ENCODE data around the gene WDR88. TPM values are rescaled to one million over a fixed set of nuclear protein-coding genes. Genes with fewer than 3 reads are reported as not detected.
"Not testable (repeated sequence)": the region's sequence is repeated elsewhere in the genome, so short reads cannot be mapped to it uniquely, and the experiment has no call there.

Gene WDR88
- total RNA-seq, 4 donors from 2014 or later = not detected

DNA sequence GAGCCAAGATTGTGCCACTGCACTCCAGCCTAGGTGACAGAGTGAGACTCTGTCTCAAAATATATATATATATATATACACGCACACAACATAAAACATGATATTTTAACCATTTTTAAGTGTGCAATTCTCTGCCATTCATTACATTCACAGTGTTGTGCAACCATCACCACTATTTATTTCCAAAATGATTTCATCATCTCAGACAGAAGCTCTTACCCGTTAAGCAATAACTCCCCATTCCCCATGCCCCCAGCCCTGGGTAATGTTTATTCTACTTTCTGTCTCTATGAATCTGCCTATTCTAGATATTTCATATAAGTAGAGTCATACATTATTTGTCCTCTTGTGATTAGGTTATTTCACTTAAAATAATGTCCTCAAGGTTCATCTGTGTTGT, 20.3 kb downstream of the WDR88 start:
- no peak for DNase-seq
- intact Hi-C loops (cut with DNase I) = no loop called here
- H3K9me3 ChIP-seq = no peaks in the 10 kb centered on the region

DNA sequence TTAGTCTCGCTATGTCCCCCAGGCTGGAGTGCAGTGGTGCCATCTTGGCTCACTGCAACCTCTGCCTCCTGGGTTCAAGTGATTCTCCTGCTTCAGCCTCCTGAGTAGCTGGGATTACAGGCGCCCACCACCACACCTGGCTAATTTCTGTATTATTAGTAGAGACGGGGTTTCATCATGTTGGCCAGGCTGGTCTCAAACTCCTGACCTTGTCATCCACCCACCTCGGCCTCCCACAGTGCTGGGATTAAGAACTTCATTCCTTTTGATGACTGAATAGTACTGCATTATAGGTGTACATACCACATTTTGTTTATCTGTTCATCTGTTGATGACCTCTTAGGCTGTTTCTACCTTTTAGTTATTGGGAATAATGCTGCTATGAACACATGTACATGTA, 20.7 kb downstream of the WDR88 start:
- H3K27me3 ChIP-seq; H3K9me3 ChIP-seq; DNase-seq; H3K4me3 ChIP-seq (replicated peaks in 1 of 3); H3K27ac ChIP-seq; H3K36me3 ChIP-seq; H3K4me1 ChIP-seq; intact Hi-C loops (cut with DNase I): not testable (repeated sequence)
- WGBS, 2 donors = 88 to 90% methylated on average over 4 of the region's 4 CpGs

More for the DNA sequence above, 20.3 kb downstream of the WDR88 start:
- TF ChIP-seq CTCF (IDR thresholded peaks at IDR 0.05) (no peak), POLR2A (IDR thresholded peaks at IDR 0.05) (no peak)
- Histone ChIP-seq H3K4me1 (no peaks in the 10 kb centered on the region), H3K36me3 (no peaks in the 10 kb centered on the region), H3K27me3 (no peaks in the 10 kb centered on the region), H3K4me3 (replicated peaks in 1 of 3) (no peak overlapping the region), H3K27ac (no peak overlapping the region)
- 81 to 85% methylated on average over 2 of the region's 2 CpGs for whole genome bisulfite sequencing, 2 donors

DNA sequence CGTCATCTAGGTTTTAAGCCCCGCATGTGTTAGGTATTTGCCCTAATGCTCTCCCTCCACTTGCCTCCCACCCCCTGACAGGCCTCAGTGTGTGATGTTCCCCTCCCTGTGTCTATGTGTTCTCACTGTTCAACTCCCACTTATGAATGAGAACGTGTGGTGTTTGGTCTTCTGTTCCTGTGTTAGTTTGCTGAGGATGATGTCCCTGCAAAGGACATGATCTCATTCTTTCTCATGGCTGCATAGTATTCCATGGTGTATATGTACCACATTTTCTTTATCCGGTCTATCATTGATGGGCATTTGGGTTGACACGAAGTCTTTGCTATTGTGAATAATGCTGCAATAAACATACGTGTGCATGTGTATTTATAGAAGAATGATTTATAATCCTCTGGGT, 22.4 kb downstream of the WDR88 start:
- H3K27me3 ChIP-seq; H3K4me1 ChIP-seq; DNase-seq; H3K9me3 ChIP-seq; intact Hi-C loops (cut with DNase I); H3K36me3 ChIP-seq; H3K27ac ChIP-seq; H3K4me3 ChIP-seq (replicated peaks in 1 of 3): not testable (repeated sequence)
- 90 to 91% methylated on average over 6 of the region's 6 CpGs for WGBS, 2 donors

DNA sequence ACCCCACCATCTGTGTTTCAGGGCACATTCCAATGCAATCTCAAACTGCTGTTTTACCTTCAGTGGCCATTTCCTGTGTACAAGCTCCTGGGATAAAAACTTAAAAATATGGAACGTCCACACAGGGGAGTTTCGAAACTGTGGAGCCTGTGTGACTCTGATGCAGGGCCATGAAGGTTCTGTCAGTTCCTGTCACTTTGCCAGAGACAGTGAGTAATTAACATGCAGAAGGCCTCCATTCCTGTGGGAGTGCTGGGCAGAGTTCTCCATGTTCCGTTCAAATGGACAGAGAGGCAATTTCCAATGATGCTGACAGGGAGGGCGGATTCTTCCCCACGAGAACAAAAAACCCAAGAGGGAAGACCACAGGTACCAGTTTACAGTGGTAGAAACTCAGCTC, 24.4 kb downstream of the WDR88 start:
- no peak overlapping the region for H3K27ac ChIP-seq

DNA sequence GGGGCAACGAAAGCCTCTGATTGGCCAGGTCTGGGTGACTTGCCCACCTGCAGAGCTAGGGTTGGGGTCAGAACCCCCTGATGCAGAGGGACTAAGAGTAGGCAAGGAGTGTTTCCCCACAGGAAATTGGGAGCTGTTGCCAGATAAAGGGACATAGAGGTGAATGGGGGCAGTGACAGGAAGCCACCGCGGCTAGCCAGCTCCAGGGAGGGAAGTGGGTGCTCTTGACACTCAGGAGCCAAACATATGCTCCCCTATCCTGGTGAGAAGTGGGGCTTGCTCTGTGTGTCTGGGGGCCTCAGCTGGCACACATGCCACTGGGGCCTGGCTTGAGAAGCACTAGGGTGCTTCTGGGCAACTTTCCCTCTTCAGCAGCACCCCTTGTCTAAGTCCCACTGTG, 26.0 kb downstream of the WDR88 start:
- Histone ChIP-seq H3K9me3 (no peaks in the 10 kb centered on the region), H3K36me3 (no peaks in the 10 kb centered on the region), H3K4me3 (replicated peaks in 1 of 3) (no peak overlapping the region), H3K27me3 (no peaks in the 10 kb centered on the region), H3K4me1 (no peaks in the 10 kb centered on the region), H3K27ac (no peak overlapping the region)
- DNase-seq = no peak
- 71 to 74% methylated on average over 3 of the region's 3 CpGs for WGBS, 2 donors
- TF ChIP-seq POLR2A (IDR thresholded peaks at IDR 0.05) = no peak
- TF ChIP-seq CTCF (IDR thresholded peaks at IDR 0.05) = no peak
- intact Hi-C loops (cut with DNase I) = no loop called here

More for the DNA sequence above, 24.4 kb downstream of the WDR88 start:
- no peak overlapping the region for H3K4me3 ChIP-seq (replicated peaks in 1 of 3)
- no peaks in the 10 kb centered on the region for H3K27me3 ChIP-seq
- WGBS, 2 donors = 76 to 87% methylated on average over 5 of the region's 5 CpGs
- no peaks in the 10 kb centered on the region for H3K9me3 ChIP-seq
- intact Hi-C loops (cut with DNase I) = no loop called here
- no peak for DNase-seq
- H3K4me1 ChIP-seq = no peaks in the 10 kb centered on the region
- no peaks in the 10 kb centered on the region for H3K36me3 ChIP-seq
- no peak for TF ChIP-seq CTCF (IDR thresholded peaks at IDR 0.05)
- TF ChIP-seq POLR2A (IDR thresholded peaks at IDR 0.05) = no peak

DNA sequence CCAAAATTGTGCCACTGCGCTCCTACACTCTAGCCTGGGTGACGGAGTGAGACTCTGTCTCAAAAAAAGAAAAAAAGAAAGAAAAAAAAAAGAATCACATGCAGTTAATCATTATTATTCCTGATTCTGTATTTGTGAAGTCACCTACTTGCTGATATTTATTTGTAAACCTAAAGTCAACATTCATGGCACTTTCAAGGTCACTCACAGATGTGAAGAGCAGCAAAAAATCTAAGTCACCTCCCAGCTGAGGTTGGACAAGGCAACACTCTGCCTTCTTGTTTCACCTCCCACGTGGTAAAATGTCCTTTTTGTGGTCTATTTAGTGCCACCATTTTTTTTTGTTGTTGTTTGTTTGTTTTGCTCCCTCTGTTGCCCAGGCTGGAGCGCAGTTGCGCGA, 26.5 kb downstream of the WDR88 start:
- DNase-seq = no peak
- no peak overlapping the region for H3K27ac ChIP-seq
- no peaks in the 10 kb centered on the region for H3K36me3 ChIP-seq
- intact Hi-C loops (cut with DNase I) = no loop called here
- H3K27me3 ChIP-seq = no peaks in the 10 kb centered on the region
- no peaks in the 10 kb centered on the region for H3K9me3 ChIP-seq
- H3K4me3 ChIP-seq (replicated peaks in 1 of 3) = no peak overlapping the region
- TF ChIP-seq POLR2A (IDR thresholded peaks at IDR 0.05) (no peak), CTCF (IDR thresholded peaks at IDR 0.05) (no peak)
- H3K4me1 ChIP-seq = no peaks in the 10 kb centered on the region
- 89 to 94% methylated on average over 6 of the region's 6 CpGs for WGBS, 2 donors
